ENCODE measurements around the gene SLC7A10.

GRCh38 chr19:33163481-33163880 is 62.2 kb downstream of the SLC7A10 start:
- TF ChIP-seq POLR2A (IDR thresholded peaks at IDR 0.05), result no peak
- TF ChIP-seq, protein P1, sequence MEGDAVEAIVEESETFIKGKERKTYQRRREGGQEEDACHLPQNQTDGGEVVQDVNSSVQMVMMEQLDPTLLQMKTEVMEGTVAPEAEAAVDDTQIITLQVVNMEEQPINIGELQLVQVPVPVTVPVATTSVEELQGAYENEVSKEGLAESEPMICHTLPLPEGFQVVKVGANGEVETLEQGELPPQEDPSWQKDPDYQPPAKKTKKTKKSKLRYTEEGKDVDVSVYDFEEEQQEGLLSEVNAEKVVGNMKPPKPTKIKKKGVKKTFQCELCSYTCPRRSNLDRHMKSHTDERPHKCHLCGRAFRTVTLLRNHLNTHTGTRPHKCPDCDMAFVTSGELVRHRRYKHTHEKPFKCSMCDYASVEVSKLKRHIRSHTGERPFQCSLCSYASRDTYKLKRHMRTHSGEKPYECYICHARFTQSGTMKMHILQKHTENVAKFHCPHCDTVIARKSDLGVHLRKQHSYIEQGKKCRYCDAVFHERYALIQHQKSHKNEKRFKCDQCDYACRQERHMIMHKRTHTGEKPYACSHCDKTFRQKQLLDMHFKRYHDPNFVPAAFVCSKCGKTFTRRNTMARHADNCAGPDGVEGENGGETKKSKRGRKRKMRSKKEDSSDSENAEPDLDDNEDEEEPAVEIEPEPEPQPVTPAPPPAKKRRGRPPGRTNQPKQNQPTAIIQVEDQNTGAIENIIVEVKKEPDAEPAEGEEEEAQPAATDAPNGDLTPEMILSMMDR (IDR thresholded peaks at IDR 0.05), result no peak

All from esophagus squamous epithelium (tissue), 4 donors.